PFSK-1 (cell line): Measurements from ENCODE around the gene CLEC16A.

Experiments used
- POLR2AphosphoS5 ChIP-seq: IDR thresholded peaks from 2 replicates; pipeline ENCODE4 v1.6.1; 2012; ENCODE audit warnings: low read depth, mild to moderate bottlenecking, control low read depth, low read length, moderate library complexity
- TAF1 ChIP-seq: IDR thresholded peaks from 2 replicates; pipeline ENCODE4 v1.6.1; 2012; ENCODE audit warnings: low read length, control low read depth, borderline replicate concordance; ENCODE audit not compliant: insufficient read depth

- TF ChIP-seq POLR2AphosphoS5 (no peak), TAF1 (no peak)
These were observed 107.8 kb downstream of the CLEC16A start for GRCh38 chr16:11051879-11052808.
